Daoy (cell line): ENCODE measurements around the gene IL15RA. TPM values are rescaled to one million over a fixed set of nuclear protein-coding genes. Genes with fewer than 3 reads are reported as not detected.
"Not testable (repeated sequence)": the region's sequence is repeated elsewhere in the genome, so short reads cannot be mapped to it uniquely, and the experiment has no call there.

Source experiments
- DNase-seq: peaks from one replicate; pipeline ENCODE4 v3.0.0-alpha.2; 2015; ENCODE audit warnings: low read depth
- total RNA-seq: library from RNA; depleted of rRNA; stranded (reverse); fragments of >200 nt; shearing (Covaris generic); gene quantifications from 2 replicates; pipeline ENCODE4 v1.2.3, GENCODE V29; 2014; rRNA removed

Gene IL15RA
- total RNA-seq, 1 experiment from 2014 or later, result 8.3 TPM

DNA sequence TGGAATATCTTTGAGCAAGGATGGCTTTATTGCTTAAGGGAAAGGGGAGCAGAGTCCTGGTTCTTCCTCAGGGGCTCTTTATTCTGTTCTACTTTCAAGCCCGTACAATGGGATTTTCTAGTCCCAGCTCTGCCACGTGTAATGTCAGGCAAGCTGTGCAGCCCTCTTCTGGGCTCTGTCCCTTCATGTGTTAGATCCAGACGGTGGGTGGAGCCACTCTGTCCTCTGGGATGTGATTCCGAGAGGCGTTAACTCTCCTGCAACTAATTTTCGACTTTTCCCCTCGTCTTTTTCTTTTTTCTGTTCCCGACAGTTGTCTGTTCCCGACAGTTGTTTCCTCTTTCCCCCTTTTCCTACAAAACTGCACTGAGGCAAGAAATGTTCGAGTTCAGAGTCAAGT, 52.5 kb downstream of the IL15RA start:
- DNase-seq, result no peak

DNA sequence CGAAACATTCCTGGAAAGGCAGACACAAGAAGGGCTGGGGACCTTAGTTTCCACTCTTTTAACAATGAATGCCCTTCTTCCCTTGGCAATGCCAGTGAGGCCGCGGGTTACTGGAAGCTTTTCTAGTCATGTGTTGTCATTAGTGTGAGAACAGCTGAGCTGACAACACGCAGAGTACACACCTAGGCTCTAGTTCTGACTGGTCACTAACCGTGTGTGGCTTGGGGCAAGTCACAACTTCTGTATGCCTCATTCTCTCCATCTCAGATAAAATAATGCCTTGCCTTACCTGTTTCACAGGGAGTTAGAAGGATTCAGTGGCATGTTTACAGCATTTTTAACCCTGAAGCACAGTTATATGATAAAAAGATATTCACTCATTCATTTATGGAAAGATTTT, 55.6 kb downstream of the IL15RA start:
- no peak for DNase-seq

DNA sequence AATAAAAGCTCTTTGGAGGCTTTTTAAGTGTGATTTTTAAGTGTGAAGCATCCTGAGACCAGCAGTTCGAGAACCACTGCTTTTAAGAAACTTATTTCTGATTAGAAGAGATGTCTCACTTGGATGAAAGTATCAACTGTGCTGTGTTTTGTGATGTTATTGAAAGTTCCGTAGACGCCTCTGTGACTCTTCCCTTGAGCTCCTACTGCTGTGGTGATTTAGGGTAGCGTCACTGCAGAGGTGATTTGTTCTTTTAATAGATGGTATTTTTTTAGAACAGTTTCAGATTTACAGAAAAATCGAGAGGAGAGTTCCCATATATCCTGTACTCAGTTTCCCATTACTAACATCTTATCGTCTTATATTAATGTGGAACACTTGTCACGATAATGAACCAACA, 57.8 kb downstream of the IL15RA start:
- no peak for DNase-seq

DNA sequence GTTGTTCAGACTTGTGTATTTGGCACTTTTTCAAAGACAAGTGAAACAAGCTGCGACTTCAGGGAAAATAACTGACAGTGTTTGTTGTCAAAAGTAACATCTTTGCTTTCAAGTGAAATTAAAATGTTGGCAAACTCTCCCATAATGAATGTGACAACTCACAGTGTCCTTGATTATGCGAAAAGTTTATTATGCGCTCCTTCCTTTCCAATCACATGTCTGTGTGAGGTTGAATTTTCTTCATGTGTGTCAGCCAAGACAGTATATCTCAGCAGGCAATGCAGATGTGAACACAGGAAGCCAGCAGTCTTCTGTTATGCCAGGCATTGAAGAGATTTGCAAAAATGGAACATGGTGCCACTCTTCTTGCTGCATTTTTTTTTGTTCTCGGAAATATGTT, 58.6 kb downstream of the IL15RA start:
- DNase-seq, result no peak

DNA sequence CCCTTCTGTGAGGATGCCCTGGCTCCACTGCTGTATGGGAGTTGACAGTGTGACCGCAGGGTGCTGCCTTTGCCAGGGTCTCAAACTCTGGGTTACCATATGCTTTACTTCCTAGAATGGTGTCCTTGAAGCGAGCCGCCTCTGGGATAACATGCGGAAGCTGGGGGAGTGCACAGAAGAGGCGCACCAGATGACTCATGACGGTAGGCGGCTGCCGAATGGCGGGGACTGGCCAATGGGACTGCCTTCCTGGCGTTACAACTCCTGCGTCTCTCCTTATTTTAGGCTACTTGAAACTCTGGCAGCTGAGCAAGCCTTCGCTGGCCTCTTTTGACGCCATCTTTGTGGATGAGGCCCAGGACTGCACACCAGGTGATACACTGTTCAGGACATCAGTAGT, 60.0 kb downstream of the IL15RA start:
- no peak for DNase-seq

DNA sequence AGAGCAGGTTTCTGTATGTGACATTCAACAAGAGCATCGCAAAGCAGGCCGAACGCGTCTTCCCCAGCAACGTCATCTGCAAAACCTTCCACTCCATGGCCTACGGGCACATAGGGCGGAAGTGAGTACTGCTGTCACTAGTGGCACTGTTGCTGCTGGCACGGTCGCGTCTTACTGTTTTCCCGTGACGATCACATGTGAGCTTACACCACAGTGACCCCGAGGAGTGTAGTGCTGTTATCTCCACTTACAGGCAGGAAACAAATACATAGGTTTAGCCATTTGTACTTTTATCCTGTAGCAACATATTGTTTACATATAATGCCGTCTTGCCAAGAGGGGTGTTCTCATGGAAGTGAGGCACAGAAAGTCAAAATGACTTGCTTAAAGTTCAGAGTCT, 61.9 kb downstream of the IL15RA start:
- DNase-seq, result no peak

DNA sequence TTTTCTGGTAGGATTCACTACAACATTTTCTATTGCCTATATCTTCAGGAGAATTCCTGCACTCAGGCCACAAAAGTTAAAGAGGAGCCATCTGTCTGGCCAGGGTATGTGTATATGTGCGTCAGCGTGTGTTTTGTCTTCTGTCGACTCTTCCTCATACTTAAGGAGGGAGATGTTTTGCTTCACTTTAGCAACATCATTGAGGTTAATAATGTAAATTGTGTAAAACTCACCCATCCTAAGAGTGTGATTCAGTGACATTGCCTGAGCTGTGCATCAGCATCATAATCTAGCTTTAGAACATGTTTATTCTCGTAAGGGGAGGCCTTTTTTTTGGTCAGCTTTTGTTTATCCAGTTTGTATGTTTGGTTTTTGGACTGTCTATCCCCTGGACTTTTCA, 63.6 kb downstream of the IL15RA start:
- no peak for DNase-seq

DNA sequence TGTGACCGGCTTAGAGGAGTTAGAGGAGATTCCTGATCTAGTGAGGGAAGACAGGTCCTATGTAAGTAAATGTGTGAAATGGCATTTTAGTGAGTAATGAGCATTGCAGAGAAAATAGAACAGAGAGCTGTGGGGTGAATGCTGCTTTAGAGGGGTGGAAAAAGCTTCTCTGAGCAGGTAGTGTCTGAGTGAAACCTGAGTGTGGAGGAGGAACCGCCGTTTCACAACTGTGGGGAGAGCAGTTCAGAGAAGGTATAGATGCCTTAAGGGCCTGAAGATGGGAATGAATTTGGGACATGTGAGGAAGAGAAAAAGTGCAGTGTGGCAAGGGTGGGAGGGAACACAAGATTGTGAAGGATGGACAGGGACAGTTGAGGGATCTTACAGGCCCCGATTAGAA, 65.7 kb downstream of the IL15RA start:
- DNase-seq, result no peak

DNA sequence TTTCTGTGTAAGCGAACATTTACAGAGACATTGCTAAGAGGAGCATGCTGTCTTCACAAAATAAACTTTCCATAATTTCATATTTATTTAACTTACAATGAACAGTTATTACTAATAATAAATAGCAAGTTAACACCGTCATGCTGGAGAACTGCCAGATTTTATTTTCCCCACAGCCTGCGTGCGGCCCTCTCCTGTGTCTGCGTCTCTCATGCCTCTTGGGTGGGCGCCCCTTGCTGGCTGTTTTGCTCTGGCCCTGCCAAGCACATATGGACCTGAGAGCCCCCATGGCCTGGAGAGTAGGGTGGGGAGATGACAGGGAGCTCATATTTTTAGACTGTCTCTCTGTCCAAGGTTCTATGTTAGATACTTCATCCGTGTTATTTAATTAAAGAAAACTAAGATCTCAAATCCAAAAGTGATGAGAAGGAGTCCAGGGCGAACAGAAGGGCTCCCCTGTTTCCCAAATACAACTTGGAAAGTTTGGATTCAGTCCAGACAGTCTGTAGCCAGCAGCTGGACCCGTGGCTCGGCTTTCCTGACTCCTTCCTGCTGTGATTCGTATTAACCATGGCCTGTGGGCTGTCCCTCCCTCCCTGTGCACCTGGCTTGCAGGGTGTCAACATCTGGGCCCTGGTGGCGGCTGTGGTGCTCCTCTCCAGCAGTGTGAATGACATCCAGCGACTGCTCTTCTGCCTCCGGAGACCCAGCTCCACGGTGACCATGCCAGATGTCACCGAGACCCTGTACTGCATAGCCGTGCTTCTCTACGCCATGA, 66.8 kb downstream of the IL15RA start:
- no peak for DNase-seq

DNA sequence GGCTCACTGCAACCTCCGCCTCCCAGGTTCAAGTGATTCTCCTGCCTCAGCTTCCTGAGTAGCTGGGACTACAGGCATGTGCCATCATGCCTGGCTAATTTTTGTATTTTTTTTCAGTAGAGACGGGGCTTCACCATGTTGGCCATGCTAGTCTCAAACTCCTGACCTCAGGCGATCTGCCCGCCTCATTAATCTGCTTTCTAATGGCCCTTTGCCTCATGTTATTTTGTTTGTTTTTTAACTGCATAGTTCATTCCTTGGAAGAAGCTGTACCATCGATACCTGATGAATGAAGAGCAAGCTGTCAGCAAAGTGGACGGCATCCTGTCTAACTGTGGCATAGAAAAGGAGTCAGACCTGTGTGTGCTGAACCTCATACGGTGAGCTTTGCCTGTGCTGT, 68.7 kb downstream of the IL15RA start:
- not testable (repeated sequence) for DNase-seq

DNA sequence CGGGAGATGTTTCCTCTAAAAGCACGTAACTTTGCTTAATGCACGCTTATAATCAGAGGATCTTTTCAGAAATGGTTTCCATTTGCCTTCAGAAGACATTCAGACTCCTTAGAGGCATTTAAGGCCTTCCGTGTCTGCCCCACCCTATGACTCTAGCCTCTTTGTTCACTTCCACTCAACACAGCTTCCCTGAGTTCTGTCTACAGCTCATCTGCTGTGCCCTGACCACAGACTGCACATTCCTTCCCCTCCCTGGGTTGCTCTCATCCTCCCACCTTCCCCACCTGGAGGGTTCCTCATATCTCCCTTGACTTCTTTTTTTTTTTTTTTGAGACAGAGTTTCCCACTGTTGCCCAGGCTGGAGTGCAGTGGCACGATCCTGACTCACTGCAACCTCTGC, 70.7 kb downstream of the IL15RA start:
- DNase-seq, result no peak

DNA sequence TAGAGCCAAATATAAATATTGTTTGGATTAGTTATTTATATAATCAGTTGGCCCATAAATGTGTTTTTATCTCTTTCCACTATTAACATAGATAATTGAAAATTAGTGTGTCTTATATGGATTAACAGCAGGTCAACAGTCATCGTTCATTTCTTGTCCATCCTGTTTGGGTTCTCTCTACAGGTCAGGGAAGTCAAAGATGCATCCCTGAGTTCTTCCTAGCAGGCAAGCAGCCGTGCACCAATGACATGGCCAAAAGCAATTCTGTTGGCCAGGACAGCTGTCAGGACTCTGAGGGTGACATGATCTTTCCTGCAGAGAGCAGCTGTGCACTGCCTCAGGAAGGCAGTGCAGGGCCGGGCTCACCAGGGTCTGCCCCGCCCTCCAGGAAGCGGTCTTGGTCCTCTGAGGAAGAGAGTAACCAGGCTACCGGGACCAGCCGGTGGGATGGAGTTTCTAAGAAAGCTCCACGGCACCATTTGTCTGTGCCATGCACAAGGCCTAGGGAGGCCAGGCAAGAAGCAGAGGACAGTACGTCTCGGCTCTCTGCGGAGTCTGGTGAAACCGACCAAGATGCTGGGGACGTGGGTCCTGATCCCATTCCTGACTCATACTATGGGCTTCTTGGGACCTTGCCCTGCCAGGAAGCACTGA, 71.4 kb downstream of the IL15RA start:
- no peak for DNase-seq

DNA sequence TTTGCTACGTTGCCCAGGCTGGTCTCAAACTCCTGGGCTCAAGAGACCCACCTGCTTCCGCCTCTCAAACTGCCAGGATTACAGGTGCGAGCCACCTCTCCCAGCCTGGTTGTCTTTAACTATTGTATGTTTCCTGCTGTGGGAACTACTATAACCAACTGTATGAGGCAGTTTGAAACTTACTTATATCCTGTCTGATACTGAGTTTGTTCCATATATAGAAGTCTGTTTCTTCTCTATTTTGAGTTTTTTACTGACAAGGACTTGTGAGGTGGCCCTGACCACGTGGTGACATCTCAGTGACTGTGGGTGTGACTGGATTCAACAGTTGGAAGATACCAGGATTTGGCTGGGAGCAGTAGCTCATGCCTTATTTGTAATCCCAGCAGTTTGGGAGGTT, 73.1 kb downstream of the IL15RA start:
- DNase-seq, result no peak

DNA sequence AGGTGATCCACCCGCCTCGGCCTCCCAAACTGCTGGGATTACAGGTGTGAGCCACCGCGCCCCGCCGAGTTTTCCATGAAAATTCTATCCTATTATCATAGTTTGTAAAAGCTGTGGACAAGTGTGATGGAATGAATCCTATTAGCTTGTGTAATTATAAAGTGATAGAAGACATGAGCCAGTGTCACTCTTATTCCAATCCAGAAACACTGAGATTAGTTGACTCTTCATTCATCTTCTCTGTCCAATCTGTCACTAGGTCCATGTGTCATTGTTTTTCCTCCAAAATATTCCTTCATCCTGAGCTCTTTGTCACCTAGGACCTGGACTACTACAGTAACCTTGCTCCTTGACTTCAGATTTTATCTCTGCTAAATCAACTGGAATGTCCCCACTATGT, 73.8 kb downstream of the IL15RA start:
- no peak for DNase-seq

DNA sequence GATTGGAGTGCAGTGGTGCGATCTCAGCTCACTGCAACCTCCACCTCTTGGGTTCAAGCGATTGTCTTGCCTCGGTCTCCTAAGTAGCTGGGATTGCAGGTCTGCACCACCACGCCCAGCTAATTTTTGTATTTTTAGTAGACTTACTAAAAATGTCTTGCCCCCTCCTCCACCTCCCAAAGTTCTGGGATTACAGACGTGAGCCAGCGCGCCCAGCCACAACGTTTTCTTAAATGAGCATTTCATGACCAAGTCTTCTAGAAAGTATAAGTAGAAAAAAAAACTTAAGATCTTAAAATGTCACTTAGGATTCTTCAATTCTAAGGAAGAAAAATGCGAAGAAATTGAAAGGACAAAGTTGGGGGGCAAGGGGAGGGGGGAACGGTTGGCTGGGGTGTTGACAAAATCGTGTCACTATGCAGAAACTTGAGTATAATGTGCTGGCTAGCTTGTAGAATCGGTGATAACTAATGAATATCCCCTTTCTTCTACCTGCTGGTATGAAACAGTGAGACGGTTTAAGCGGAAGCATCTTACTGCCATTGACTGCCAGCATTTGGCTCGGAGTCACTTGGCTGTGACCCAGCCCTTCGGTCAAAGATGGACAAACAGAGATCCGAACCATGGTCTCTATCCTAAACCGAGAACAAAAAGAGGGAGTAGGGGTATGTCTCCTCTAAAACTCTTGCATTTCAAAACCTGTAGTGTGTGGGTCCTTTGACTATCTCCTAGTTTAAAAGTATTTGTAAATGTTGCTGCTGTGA, 74.7 kb downstream of the IL15RA start:
- no peak for DNase-seq

Other genes starting within 250 kb of the IL15RA start
- gene GDI2, start 164.1 kb downstream of the IL15RA start, total RNA-seq, result 340 and 354 TPM in 2 replicates
- 3.5 and 7.9 TPM in 2 replicates for gene ANKRD16, start 87.7 kb downstream of the IL15RA start, total RNA-seq
- 35.3 and 41.3 TPM in 2 replicates for gene FBH1, start 87.3 kb downstream of the IL15RA start, total RNA-seq
- not detected in 2 replicates for gene IL2RA, start 84.8 kb upstream of the IL15RA start, total RNA-seq
- 23.7 and 32.7 TPM in 2 replicates for gene RBM17, start 111.5 kb upstream of the IL15RA start, total RNA-seq
- gene PFKFB3, start 225.4 kb upstream of the IL15RA start, total RNA-seq, result 9.4 and 13.3 TPM in 2 replicates